ENCODE results near the gene CCDC61.
A peak's percentile ranks its signal among the peaks of the same experiment; 100 is the strongest.

Gene CCDC61

DNA sequence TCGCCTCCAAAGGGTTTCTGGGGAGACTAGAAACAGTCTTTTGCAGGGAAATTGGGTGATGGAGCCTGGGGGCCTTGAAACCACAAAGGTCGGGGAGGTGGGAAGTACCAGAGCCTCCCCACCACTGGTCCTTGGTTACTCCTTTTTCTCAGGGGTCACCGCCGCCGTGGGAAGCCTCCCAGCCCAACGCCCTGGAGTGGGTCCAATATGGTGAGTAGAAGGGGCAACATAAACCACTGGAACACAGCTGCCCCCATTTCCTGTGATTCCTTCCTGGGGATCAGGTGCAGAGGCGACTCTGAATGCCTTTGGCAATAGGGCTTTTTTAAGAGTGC lies 21.8 kb downstream of the CCDC61 start:
- no peak for DNase-seq
- Mint-ChIP-seq H3K4me1 (peaks cover 18% of the 10 kb centered on the region), H3K9me3 (no peaks in the 10 kb centered on the region), H3K27ac (no peak overlapping the region), H3K27me3 (peaks cover 17% of the 10 kb centered on the region), H3K4me3 (peak overlapping the region; percentile 54), H3K36me3 (ENCODE audit: low read depth) (peaks cover 1% of the 10 kb centered on the region)
- no peak for ATAC-seq

GRCh38 chr19:46017874-46018675 lies 22.8 kb downstream of the CCDC61 start:
- Mint-ChIP-seq H3K9me3 (no peaks in the 10 kb centered on the region), H3K36me3 (ENCODE audit: low read depth) (no peaks in the 10 kb centered on the region), H3K4me3 (no peak overlapping the region), H3K27me3 (peaks cover 17% of the 10 kb centered on the region), H3K27ac (no peak overlapping the region), H3K4me1 (peaks cover 18% of the 10 kb centered on the region)
- ATAC-seq (no peak), DNase-seq (no peak)

GRCh38 chr19:46018729-46019251 lies 23.5 kb downstream of the CCDC61 start:
- DNase-seq (no peak), ATAC-seq (no peak)
- H3K4me3 Mint-ChIP-seq = no peak overlapping the region
- H3K4me1 Mint-ChIP-seq = peaks cover 18% of the 10 kb centered on the region
- no peak overlapping the region for H3K27ac Mint-ChIP-seq
- H3K27me3 Mint-ChIP-seq = peaks cover 22% of the 10 kb centered on the region
- H3K36me3 Mint-ChIP-seq (ENCODE audit: low read depth) = no peaks in the 10 kb centered on the region
- no peaks in the 10 kb centered on the region for H3K9me3 Mint-ChIP-seq

DNA sequence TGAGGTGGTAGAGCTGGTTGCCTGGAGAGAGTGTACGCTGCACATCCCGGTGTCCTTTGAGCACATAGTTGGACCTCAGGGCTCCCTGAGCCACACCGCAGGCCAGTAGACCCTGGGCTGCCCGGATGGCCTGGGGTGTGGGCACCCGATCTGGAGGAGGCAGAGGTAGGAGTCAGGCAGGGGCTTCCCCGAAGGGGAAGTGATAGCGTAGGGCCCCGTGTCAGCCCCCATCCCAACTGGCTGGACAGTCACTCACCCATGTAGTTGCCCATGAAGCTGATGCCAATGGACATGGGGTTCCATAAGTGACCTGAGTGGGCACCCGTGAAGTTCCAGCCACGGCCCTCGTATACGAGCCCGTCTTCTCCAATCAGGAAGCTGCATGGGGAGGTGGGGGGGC lies 24.0 kb downstream of the CCDC61 start:
- H3K36me3 Mint-ChIP-seq (ENCODE audit: low read depth) = no peaks in the 10 kb centered on the region
- H3K9me3 Mint-ChIP-seq = no peaks in the 10 kb centered on the region
- no peak overlapping the region for H3K4me3 Mint-ChIP-seq
- ATAC-seq = no peak
- H3K27me3 Mint-ChIP-seq = peaks cover 26% of the 10 kb centered on the region
- peaks cover 18% of the 10 kb centered on the region for H3K4me1 Mint-ChIP-seq
- H3K27ac Mint-ChIP-seq = no peak overlapping the region
- DNase-seq = no peak

DNA sequence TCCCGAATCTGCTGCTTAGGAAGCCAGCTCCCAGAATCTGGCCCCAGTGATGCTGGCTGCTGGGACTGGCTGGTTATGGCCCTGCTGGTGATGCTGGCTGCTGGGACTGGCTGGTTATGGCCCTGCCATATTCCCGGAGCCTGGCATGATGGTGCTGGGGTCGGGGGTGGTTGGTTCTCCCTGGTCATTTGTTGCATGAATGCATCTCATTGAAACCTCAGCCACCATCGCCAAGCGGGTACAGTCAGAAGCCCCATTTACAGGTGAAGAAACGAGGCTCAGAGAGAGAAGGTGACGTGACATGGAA lies 25.5 kb downstream of the CCDC61 start:
- H3K27me3 Mint-ChIP-seq = peaks cover 24% of the 10 kb centered on the region
- no peak overlapping the region for H3K4me3 Mint-ChIP-seq
- peaks cover 11% of the 10 kb centered on the region for H3K4me1 Mint-ChIP-seq
- H3K9me3 Mint-ChIP-seq = no peaks in the 10 kb centered on the region
- H3K36me3 Mint-ChIP-seq (ENCODE audit: low read depth) = no peaks in the 10 kb centered on the region
- ATAC-seq (no peak), DNase-seq (no peak)
- H3K27ac Mint-ChIP-seq = no peak overlapping the region

DNA sequence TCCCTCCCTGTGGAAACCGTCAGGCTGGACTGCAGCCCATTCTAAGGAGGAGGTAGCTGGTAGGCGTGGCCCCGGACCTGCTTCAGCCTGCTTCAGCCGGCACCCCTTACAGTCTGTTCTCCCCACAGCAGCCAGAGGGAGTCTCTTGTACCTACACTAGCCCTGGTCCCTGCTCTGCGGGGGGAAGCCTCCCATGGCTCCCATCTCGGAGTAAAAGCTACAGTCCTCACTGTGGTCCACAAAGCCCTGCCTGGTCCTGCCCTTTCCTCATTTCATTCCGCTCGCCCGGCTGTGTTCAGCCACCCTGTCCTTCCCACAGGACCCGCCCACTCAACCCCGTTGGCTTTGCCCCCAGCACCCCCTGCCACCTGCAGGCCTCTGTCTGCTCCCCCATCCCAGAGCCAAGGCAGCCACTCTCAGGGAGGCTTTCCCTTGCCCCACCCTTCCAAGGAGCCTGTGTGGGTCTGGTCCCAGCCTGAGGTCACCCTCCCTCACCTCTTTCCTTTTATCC lies 26.3 kb downstream of the CCDC61 start:
- peaks cover 14% of the 10 kb centered on the region for H3K4me1 Mint-ChIP-seq
- no peaks in the 10 kb centered on the region for H3K9me3 Mint-ChIP-seq
- no peak for DNase-seq
- H3K4me3 Mint-ChIP-seq = no peak overlapping the region
- ATAC-seq = no peak
- H3K27me3 Mint-ChIP-seq = peaks cover 28% of the 10 kb centered on the region
- H3K27ac Mint-ChIP-seq = no peak overlapping the region
- no peaks in the 10 kb centered on the region for H3K36me3 Mint-ChIP-seq (ENCODE audit: low read depth)

GRCh38 chr19:46022061-46022430 lies 26.8 kb downstream of the CCDC61 start:
- Mint-ChIP-seq H3K4me1 (peaks cover 15% of the 10 kb centered on the region), H3K4me3 (no peak overlapping the region), H3K27ac (no peak overlapping the region), H3K9me3 (no peaks in the 10 kb centered on the region), H3K27me3 (peaks cover 31% of the 10 kb centered on the region), H3K36me3 (ENCODE audit: low read depth) (no peaks in the 10 kb centered on the region)
- no peak for DNase-seq
- ATAC-seq = no peak

GRCh38 chr19:46022431-46023310 lies 27.4 kb downstream of the CCDC61 start, which contains the start of gene PGLYRP1:
TSS of gene PGLYRP1 (minus strand) at chr19:46023053. CDS start at chr19:46023021, 32 bp downstream.
- H3K36me3 Mint-ChIP-seq (ENCODE audit: low read depth) = no peaks in the 10 kb centered on the region
- H3K27ac Mint-ChIP-seq = no peak within 1 kb of the TSS
- H3K4me3 Mint-ChIP-seq = no peak within 1 kb of the TSS
- ATAC-seq (no peak), DNase-seq (no peak)
- H3K27me3 Mint-ChIP-seq = peaks cover 31% of the 10 kb centered on the region
- H3K9me3 Mint-ChIP-seq = no peaks in the 10 kb centered on the region
- H3K4me1 Mint-ChIP-seq = peaks cover 14% of the 10 kb centered on the region

DNA sequence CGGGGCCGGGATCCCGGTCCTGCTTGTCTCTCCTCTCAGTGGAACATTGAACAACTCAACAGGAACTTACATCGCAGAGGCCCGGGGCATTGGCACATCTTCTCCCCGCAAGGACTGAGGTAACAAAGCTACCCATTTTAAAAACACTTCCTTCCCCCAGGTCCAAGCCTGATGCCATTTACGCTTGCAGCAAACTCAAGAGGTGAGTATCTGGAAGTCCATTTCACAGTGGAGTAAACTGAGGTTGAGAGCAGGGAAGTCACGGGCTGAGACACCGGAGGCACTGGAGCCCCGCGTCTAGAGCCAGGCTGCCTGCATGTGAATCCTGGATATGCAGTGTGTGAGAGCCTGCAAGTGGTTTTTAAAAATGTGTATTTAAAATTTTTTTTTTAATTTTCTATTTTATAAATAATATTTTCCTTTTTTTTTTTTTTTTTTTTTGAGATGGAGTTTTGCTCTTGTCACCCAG lies 28.1 kb downstream of the CCDC61 start:
- no peaks in the 10 kb centered on the region for H3K36me3 Mint-ChIP-seq (ENCODE audit: low read depth)
- no peaks in the 10 kb centered on the region for H3K9me3 Mint-ChIP-seq
- H3K27me3 Mint-ChIP-seq = peaks cover 31% of the 10 kb centered on the region
- ATAC-seq = no peak
- no peak overlapping the region for H3K27ac Mint-ChIP-seq
- no peak for DNase-seq
- H3K4me1 Mint-ChIP-seq = peaks cover 14% of the 10 kb centered on the region
- H3K4me3 Mint-ChIP-seq = no peak overlapping the region

DNA sequence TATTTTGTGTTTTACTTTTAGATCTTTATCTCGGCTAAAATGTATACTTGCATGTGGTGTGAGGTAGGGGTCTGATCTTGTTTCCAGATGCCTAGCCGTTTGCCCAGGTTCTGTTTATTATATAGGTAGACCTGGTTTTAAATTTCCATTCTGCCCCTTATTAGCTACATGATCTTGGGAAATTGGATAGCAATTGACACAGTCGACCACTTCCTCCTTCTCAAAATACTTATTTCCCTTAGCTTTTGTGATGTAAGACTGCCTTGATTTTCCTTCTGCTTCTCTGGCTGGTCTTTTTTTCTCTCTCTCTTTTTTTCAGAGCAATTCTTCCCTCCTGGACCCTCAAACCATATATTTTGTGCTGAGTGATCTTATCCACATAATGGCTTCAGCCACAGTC lies 30.6 kb downstream of the CCDC61 start:
- peaks cover 41% of the 10 kb centered on the region for H3K27me3 Mint-ChIP-seq
- no peaks in the 10 kb centered on the region for H3K36me3 Mint-ChIP-seq (ENCODE audit: low read depth)
- ATAC-seq (no peak), DNase-seq (no peak)
- no peak overlapping the region for H3K4me3 Mint-ChIP-seq
- H3K27ac Mint-ChIP-seq = no peak overlapping the region
- peaks cover 16% of the 10 kb centered on the region for H3K4me1 Mint-ChIP-seq
- H3K9me3 Mint-ChIP-seq = no peaks in the 10 kb centered on the region

DNA sequence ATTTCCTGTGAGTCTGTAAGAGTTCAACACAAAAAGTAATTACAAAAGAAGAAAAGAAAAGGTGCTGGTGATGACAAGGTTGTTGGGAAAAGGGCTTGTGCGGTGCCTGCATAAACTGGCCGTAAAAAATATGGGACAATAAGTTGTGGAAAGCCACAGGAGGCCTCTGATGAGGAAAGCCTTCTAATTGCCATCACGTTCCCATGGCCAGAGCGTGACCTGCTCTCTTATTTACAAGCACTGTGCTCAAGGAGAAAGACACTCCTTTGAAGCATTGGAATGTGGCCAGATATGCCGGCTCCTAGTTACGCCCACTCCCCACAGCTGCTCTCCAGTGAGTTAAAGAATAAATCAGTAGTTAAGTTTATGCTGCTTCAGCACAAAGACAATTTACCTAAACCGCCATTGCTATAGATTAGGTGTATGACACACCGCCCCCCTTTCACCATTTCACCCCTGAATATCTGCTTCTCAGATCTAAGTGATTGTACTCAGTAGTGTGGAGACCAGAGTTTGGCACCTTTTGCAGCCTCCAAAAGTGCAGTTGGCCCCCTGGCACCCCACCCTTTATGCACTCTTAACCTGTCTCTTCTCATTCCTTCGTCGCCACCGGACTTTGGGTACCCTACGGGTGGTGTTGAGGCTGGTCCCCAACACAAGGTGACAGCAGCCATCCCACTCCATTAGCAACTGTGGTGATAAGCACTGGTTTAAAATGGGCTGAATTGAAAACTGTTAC lies 35.7 kb downstream of the CCDC61 start:
- Mint-ChIP-seq H3K4me3 (no peak overlapping the region), H3K27me3 (peaks cover 24% of the 10 kb centered on the region), H3K4me1 (peaks cover 11% of the 10 kb centered on the region), H3K9me3 (no peaks in the 10 kb centered on the region), H3K27ac (no peak overlapping the region), H3K36me3 (ENCODE audit: low read depth) (no peaks in the 10 kb centered on the region)
- no peak for DNase-seq
- ATAC-seq = no peak

DNA sequence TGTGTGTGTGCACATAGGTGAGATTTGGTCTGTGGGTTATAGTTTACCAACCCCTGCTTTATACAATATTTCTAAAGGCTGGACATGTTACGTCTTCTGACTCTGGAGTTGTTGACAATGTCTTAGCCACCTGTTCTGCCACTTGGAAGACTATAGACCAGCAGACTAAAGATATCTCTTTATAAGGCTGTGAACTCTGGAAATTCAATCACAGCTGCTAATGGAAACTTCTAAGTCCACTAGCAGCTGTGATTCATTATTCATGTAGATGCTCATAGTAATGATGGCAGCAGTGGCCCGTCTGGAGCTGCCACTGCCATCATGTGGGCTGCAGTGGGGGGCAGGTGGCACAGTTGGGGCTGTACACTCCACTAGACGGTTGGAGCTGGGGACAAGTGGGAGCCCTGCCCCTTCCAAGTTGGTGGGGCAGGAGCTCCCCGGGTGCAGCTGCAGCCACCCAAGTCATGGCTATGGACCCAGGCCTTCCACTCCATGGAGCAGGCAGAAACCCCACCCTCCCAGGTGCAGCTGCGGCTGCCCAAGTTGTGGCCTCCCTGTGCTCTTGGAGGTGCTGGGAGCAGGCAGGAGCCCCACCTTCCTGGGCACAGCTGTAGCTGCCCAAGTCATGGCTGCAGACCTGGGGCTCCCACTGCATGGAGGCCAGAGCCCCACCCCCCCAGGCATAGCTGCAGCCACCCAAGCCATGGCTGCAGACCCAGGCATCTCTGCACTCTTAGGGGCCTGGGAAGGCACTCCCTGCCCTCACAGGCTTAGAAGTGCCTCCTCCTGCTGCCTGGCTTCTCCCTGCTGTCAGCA lies 36.7 kb downstream of the CCDC61 start:
- Mint-ChIP-seq H3K9me3 (no peaks in the 10 kb centered on the region), H3K27me3 (peaks cover 14% of the 10 kb centered on the region), H3K36me3 (ENCODE audit: low read depth) (no peaks in the 10 kb centered on the region), H3K27ac (no peak overlapping the region), H3K4me3 (no peak overlapping the region), H3K4me1 (peaks cover 2% of the 10 kb centered on the region)
- ATAC-seq (no peak), DNase-seq (no peak)

DNA sequence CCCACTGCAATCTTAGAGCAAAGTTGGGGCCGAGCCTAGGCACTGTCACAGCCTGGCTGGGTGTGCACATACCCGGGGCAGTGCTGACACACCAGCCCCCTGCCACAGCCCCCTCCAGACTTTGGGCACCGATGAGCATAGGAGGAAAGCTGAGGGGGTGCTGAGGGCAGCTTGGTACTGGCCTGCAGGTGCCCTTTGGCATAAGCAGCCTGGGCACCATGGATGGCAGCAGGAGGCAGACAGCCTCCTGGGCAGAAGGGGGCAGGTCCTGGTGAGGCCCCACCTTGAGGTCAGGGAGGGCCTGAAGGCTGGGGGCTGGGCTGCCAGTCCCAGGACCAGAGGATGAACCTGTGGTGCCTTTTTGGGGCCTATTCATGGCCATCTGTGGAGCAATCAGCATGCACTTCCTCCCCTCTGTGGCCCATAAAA lies 37.3 kb downstream of the CCDC61 start:
- peaks cover 2% of the 10 kb centered on the region for H3K4me1 Mint-ChIP-seq
- H3K9me3 Mint-ChIP-seq = no peaks in the 10 kb centered on the region
- peaks cover 14% of the 10 kb centered on the region for H3K27me3 Mint-ChIP-seq
- no peaks in the 10 kb centered on the region for H3K36me3 Mint-ChIP-seq (ENCODE audit: low read depth)
- H3K27ac Mint-ChIP-seq = no peak overlapping the region
- no peak overlapping the region for H3K4me3 Mint-ChIP-seq
- no peak for DNase-seq
- ATAC-seq = no peak

DNA sequence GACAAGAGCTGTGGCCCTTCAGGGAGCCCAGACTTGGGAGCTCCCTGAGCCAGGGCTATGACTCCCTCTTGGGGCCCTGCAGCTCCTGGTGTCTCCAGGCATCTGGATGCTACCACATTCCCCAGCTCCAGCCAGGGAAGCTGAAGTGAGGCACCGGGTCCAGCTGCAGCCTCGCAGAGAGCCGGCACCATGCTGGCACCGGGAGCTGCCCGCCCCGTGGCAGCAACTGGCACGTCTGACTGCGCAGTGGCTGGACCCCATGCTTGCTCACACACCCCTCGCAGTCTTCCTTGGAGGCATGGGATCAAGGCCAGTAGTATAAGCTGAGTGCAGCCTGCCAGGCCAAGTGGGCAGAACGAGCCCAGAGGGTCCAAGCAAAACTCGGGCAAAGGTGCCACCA lies 38.1 kb downstream of the CCDC61 start:
- Mint-ChIP-seq H3K4me3 (no peak overlapping the region), H3K36me3 (ENCODE audit: low read depth) (no peaks in the 10 kb centered on the region), H3K27ac (no peak overlapping the region), H3K27me3 (peaks cover 14% of the 10 kb centered on the region), H3K9me3 (no peaks in the 10 kb centered on the region), H3K4me1 (peaks cover 2% of the 10 kb centered on the region)
- no peak for DNase-seq
- ATAC-seq = no peak

Data from activated naive CD8-positive, alpha-beta T cell treated with anti-CD3 and anti-CD28 coated beads, Interleukin-2, amount 50 U/mL, for 24 hours (primary cell).